HG02623 (cell line): ENCODE data around the gene TRPM5.
"Not testable (repeated sequence)": the region's sequence is repeated elsewhere in the genome, so short reads cannot be mapped to it uniquely, and the experiment has no call there.

Experiments
- ATAC-seq: cut with Tn5 transposase; IDR thresholded peaks from one replicate; pipeline ENCODE4 v1.9.1; 2021; ENCODE audit warnings: moderate library complexity; ENCODE audit not compliant: unreplicated experiment

Gene TRPM5

GRCh38 chr11:2443881-2444820, at the start of gene TRPM5:
Gene TRPM5 (minus strand): TSS chr11:2444514. CDS start chr11:2423036, 21,478 bp downstream.
- no peak for ATAC-seq

DNA sequence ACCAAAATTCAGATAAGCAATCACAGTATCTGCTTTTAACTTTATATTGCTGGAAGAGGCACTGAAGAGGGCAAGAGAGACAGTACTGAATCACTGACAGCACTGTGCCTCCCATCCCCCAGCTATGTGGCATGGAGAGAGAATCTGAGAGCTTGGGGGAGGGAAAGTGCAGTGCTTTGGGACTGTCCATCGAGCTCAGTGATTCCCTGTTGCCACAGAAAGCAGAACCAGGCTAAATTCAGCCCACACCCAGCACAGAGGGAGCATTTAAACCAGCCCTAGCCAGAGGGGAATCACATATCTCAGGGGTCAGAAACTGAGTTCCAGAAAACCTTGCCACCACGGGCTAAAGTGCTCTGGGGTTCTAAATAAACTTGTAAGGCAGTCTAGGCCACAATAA, 44.8 kb upstream of the TRPM5 start:
- no peak for ATAC-seq

DNA sequence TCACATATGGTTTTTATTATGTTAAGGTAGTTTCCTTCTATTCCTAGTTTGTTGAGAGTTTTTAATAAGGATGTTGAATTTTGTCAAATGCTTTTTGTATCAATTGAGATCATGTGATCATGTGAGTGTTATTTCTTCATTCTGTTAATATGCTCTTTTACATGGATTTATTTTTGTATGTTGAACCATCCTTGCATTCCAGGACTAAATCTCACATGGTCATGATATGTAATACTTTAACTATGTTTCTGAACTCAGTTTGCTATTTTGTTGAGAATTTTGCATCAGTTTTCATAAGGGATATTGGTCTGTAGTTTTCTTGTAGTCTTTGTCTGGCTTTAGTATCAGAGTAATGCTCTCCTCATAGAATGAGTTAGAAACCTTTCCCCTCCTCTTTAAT, 43.7 kb upstream of the TRPM5 start:
- ATAC-seq = no peak

- no peak for ATAC-seq
These were observed 40.3 kb upstream of the TRPM5 start for GRCh38 chr11:2484576-2485125.

DNA sequence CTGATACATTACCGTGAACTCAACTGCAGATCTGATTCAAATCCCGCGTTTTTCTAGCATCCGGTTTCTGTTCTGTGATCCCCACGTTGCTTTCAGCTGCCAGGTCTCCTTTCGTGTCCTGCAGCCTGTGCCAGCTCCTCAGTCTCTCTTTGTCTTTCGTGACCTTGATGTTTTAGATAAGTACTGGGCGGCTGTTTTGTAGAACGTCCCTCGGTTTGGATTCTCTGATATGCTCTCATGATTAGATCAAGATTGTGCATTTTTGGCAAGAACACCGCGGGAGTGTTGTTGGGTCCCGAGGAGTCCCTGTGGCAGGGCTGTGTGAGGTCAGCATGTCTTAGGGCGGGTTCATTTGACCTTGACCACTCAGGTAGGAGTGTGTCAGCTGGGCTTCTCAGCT, 39.1 kb upstream of the TRPM5 start:
- no peak for ATAC-seq

GRCh38 chr11:2482745-2483144, 38.4 kb upstream of the TRPM5 start:
- no peak for ATAC-seq

DNA sequence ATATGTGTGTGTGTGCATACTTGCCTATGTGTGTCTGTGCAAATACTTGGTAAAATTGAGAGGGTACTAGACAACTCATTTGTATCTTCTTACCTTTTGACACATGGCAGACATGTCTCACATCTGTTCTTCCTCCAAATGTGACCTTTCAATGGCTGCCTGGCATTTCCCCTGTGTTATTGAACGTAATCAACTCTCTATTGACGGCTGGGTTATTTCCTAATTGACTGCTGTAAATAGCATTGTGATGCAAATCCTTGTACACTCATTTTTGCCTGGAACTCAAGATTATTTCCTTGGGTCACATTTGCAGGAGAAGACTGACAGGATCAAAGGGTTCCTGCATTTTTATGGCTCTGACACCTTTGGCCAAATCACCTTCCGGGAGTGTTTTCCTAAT, 37.9 kb upstream of the TRPM5 start:
- no peak for ATAC-seq

GRCh38 chr11:2481253-2481652, 36.9 kb upstream of the TRPM5 start:
- no peak for ATAC-seq

DNA sequence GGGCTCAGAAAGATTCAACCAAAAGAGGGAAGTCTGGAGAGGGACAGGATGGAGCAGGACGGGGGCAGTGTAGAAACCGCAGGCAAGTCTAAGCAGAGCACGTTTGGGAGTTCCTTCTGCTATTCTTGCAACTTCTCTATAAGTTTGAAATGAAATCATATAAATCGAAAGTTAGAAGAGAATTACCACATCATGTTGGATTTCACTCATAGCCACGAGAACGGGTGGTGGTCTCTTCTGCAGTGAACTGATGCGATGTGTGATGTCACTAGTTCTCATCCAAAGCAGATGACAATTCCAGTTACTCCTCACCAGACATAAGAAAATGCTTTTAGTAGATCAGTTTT, 36.5 kb upstream of the TRPM5 start:
- ATAC-seq = no peak

DNA sequence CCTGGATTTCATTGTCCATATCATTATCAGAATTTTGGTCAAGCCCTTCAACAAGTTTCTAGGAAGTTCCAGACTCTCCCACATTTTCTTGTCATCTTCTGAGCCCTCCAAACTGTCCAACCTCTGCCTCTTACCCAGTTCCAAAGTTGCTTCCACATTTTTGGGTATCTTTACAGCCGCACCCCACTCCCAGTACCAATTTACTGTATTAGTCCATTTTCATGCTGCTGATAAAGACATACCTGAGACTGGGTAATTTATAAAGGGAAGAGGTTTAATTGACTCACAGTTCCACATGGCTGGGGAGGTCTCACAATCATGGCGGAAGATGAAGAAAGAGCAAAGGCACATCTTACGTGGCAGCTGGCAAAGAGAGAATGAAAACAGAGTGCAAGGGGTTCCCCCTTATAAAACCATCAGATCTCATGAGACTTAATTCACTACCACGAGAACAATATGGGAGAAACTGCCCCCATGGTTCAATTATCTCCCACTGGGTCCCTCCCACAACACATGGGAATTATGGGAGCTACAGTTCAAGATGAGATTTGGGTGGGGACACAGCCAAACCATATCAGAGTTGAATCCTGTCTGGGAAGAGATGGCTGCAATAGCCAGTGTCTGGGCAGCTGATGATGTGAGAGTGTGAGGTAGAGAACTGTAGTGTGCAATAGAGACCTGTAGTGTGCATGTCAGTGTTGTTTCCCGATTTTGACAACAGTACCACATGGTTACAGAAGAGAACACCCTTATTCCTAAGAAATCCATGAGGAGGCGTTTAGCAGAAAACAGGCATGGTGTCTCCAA, 36.0 kb upstream of the TRPM5 start:
- ATAC-seq = not testable (repeated sequence)

- no peak for ATAC-seq
These were observed 33.6 kb upstream of the TRPM5 start for GRCh38 chr11:2477936-2478335.

GRCh38 chr11:2477254-2477653, 32.9 kb upstream of the TRPM5 start:
- no peak for ATAC-seq

- no peak for ATAC-seq
These were observed 31.0 kb upstream of the TRPM5 start for GRCh38 chr11:2475136-2475918.

GRCh38 chr11:2474059-2474901, 30.0 kb upstream of the TRPM5 start:
- ATAC-seq = no peak

- ATAC-seq = no peak
These were observed 29.2 kb upstream of the TRPM5 start for GRCh38 chr11:2473361-2474058.

DNA sequence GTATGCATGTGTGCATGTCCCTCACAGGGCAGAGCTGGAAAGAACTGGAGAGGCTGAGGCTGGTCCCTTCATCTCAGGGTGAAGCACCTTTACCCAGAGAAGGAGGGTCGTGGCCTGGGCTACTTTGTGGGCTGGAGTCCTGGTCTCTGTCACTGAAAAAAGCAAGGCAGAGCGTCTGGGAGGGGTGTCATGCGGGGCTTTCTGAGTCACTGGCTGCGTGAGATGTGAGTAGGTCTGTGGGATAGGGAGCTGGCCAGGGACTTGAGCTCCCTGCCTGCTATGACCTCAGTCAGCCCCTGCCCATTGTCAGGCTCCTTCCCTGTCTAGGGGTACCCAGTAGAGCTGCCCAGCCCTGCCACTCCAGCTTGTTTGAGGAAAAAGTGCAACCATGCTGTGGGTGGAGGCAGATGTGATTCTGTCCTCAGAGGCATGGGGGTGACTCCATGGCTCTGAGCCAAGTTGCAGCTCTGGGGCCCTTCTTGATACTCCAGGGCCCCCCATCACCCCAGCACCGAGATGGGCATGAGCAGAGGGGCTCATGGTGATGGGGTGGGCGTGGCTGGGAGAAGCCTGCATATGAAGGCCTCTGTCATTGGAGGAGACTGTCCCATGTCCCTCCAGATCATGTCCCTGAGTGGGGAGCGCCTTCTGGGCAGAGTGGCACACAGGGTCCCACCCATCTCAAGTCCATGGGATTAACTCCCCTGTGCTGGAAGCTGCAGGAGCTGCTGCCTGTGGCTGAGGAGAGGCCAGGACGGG, 28.3 kb upstream of the TRPM5 start:
- no peak for ATAC-seq

GRCh38 chr11:2471804-2472096, 27.4 kb upstream of the TRPM5 start:
- ATAC-seq = no peak

DNA sequence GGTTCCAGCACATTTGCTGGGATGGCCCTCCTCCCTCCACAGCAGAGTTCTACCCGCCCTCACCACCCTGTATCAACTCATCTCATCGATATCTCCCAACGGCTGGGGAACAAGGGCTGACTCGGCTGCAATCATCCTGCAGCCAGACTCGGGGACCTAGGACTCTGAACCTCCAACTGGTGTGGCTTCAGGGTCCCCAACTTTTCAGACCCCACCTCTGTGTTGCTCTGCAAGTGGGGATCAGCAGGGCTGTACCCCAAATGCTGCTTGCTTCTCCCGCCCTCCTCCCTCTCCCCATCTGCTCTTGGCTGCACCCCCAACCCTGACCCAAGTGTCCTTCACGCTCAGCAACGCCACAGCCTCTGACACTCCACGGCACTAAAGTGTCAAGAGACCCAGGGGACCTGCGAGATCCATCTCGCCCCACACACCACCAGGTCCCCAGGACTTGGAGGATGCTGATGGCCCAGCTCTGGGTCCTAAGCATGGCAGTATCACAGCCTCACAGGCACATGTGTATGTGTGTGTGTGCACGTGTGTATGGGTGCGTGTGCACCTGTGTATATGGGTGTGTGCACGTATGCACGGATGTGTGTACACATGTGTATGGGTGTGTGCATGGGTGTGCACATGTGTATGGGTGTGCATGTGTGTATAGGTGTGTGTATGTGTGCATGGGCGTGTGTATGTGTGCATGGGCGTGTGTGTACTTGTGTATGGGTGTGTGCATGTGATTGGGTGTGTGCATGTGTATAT, 26.9 kb upstream of the TRPM5 start:
- no peak for ATAC-seq
